ENCODE data around the gene AFG1L. TPM values are rescaled to one million over a fixed set of nuclear protein-coding genes. Genes with fewer than 3 reads are reported as not detected.

Gene AFG1L
- total and polyA plus RNA-seq, 2 donors (not counting 1 experiment from before 2014, with no cell fraction given): 1.7 to 5.4 TPM

- H3K27ac ChIP-seq (ENCODE audit: insufficient read depth, low read length): no peak overlapping the region
- no peak overlapping the region for H3K4me3 ChIP-seq (replicated peaks in 1 of 4; ENCODE audit: control extremely low read depth in 1 of 4, insufficient read depth in 1 of 4, low read depth in 3 of 4, low read length in 4 of 4)
- H3K4me1 ChIP-seq (ENCODE audit: control insufficient read depth, extremely low read depth, insufficient read depth, low read length): no peaks in the 10 kb centered on the region
- no peak overlapping the region for H3K9ac ChIP-seq (ENCODE audit: insufficient read depth, low read length)
- H3K4me2 ChIP-seq (ENCODE audit: extremely low read depth, insufficient read depth, low read length): no peak overlapping the region
- DNase-seq (ENCODE audit: low read depth in 2 of 2): no peak
- H3K36me3 ChIP-seq (ENCODE audit: control insufficient read depth, insufficient read depth, low read length): no peaks in the 10 kb centered on the region
- no peaks in the 10 kb centered on the region for H4K20me1 ChIP-seq (ENCODE audit: control insufficient read depth, extremely low read depth, insufficient read depth, low read length)
- no peak for TF ChIP-seq EZH2 (IDR thresholded peaks at IDR 0.05; ENCODE audit: low read length, missing control alignments)
- TF ChIP-seq, protein P1, sequence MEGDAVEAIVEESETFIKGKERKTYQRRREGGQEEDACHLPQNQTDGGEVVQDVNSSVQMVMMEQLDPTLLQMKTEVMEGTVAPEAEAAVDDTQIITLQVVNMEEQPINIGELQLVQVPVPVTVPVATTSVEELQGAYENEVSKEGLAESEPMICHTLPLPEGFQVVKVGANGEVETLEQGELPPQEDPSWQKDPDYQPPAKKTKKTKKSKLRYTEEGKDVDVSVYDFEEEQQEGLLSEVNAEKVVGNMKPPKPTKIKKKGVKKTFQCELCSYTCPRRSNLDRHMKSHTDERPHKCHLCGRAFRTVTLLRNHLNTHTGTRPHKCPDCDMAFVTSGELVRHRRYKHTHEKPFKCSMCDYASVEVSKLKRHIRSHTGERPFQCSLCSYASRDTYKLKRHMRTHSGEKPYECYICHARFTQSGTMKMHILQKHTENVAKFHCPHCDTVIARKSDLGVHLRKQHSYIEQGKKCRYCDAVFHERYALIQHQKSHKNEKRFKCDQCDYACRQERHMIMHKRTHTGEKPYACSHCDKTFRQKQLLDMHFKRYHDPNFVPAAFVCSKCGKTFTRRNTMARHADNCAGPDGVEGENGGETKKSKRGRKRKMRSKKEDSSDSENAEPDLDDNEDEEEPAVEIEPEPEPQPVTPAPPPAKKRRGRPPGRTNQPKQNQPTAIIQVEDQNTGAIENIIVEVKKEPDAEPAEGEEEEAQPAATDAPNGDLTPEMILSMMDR (conservative IDR thresholded peaks at IDR 0.05 in 1 of 2, IDR thresholded peaks at IDR 0.05 in 1 of 2; ENCODE audit: low read depth in 1 of 2, low read length in 2 of 2): no peak
- H3K27me3 ChIP-seq (ENCODE audit: control insufficient read depth, insufficient read depth, low read length): no peaks in the 10 kb centered on the region
- no peaks in the 10 kb centered on the region for H3K9me3 ChIP-seq (ENCODE audit: control insufficient read depth, insufficient read depth, low read depth, low read length)
- H3K79me2 ChIP-seq (ENCODE audit: control insufficient read depth, insufficient read depth, low read length): no peaks in the 10 kb centered on the region
- H2AFZ ChIP-seq (ENCODE audit: low read length): no peak overlapping the region
Observed at GRCh38 chr6:108451816-108452215, 157.0 kb downstream of the AFG1L start.

DNA sequence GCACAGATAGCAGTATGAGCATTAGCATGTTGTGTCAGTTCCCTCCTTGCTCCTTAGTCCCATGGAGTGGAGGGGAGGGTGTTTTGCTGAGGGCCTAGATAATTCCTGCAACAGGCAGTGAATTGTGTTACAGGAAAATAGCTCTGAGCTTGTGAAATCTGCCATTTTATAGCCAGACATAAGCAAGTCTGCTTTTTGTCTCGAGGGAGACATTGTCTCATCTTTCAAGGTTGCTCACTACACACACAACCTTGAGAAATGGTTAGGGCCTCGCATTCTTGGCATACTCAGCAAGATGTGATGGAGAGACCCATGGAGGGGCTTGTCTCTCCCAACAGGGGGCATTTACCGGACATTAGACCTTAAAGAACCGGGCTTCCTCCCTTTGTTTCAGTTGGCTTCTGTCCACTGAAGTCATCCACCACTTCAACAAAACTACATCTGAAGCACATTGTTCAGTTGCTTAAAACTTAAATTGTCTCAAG, 157.9 kb downstream of the AFG1L start:
- no peak overlapping the region for H3K9ac ChIP-seq (ENCODE audit: insufficient read depth, low read length)
- no peak overlapping the region for H3K27ac ChIP-seq (ENCODE audit: insufficient read depth, low read length)
- H4K20me1 ChIP-seq (ENCODE audit: control insufficient read depth, extremely low read depth, insufficient read depth, low read length): no peaks in the 10 kb centered on the region
- no peak overlapping the region for H2AFZ ChIP-seq (ENCODE audit: low read length)
- H3K4me3 ChIP-seq (replicated peaks in 1 of 4; ENCODE audit: control extremely low read depth in 1 of 4, insufficient read depth in 1 of 4, low read depth in 3 of 4, low read length in 4 of 4): no peak overlapping the region
- H3K9me3 ChIP-seq (ENCODE audit: control insufficient read depth, insufficient read depth, low read depth, low read length): no peaks in the 10 kb centered on the region
- H3K4me1 ChIP-seq (ENCODE audit: control insufficient read depth, extremely low read depth, insufficient read depth, low read length): no peaks in the 10 kb centered on the region
- TF ChIP-seq, protein P1 (conservative IDR thresholded peaks at IDR 0.05 in 1 of 2, IDR thresholded peaks at IDR 0.05 in 1 of 2; ENCODE audit: low read depth in 1 of 2, low read length in 2 of 2): no peak
- no peak overlapping the region for H3K4me2 ChIP-seq (ENCODE audit: extremely low read depth, insufficient read depth, low read length)
- peak in 1 of 2 donors; percentile 82 for DNase-seq (ENCODE audit: low read depth in 2 of 2)
- H3K36me3 ChIP-seq (ENCODE audit: control insufficient read depth, insufficient read depth, low read length): no peaks in the 10 kb centered on the region
- no peaks in the 10 kb centered on the region for H3K79me2 ChIP-seq (ENCODE audit: control insufficient read depth, insufficient read depth, low read length)
- no peaks in the 10 kb centered on the region for H3K27me3 ChIP-seq (ENCODE audit: control insufficient read depth, insufficient read depth, low read length)

GRCh38 chr6:108453601-108454185, 158.8 kb downstream of the AFG1L start:
- Histone ChIP-seq H3K9ac (ENCODE audit: insufficient read depth, low read length) (no peak overlapping the region), H3K4me2 (ENCODE audit: extremely low read depth, insufficient read depth, low read length) (no peak overlapping the region), H3K36me3 (ENCODE audit: control insufficient read depth, insufficient read depth, low read length) (no peaks in the 10 kb centered on the region), H2AFZ (ENCODE audit: low read length) (peak overlapping the region; percentile 79), H3K79me2 (ENCODE audit: control insufficient read depth, insufficient read depth, low read length) (no peaks in the 10 kb centered on the region), H3K27ac (ENCODE audit: insufficient read depth, low read length) (no peak overlapping the region), H3K9me3 (ENCODE audit: control insufficient read depth, insufficient read depth, low read depth, low read length) (no peaks in the 10 kb centered on the region), H4K20me1 (ENCODE audit: control insufficient read depth, extremely low read depth, insufficient read depth, low read length) (no peaks in the 10 kb centered on the region), H3K4me3 (replicated peaks in 1 of 4; ENCODE audit: control extremely low read depth in 1 of 4, insufficient read depth in 1 of 4, low read depth in 3 of 4, low read length in 4 of 4) (no peak overlapping the region), H3K4me1 (ENCODE audit: control insufficient read depth, extremely low read depth, insufficient read depth, low read length) (no peaks in the 10 kb centered on the region), H3K27me3 (ENCODE audit: control insufficient read depth, insufficient read depth, low read length) (no peaks in the 10 kb centered on the region)
- DNase-seq (ENCODE audit: low read depth in 2 of 2): peak; percentile 27 to 87
- TF ChIP-seq EZH2 (IDR thresholded peaks at IDR 0.05; ENCODE audit: low read length, missing control alignments): no peak
- TF ChIP-seq, protein P1 (conservative IDR thresholded peaks at IDR 0.05 in 1 of 2, IDR thresholded peaks at IDR 0.05 in 1 of 2; ENCODE audit: low read depth in 1 of 2, low read length in 2 of 2): no peak
